ENCODE results near the gene DUSP5. TPM values are rescaled to one million over a fixed set of nuclear protein-coding genes. Genes with fewer than 3 reads are reported as not detected.

Gene DUSP5
- total and polyA plus RNA-seq, 2 experiments from 2014 or later = 49.6 to 60.7 TPM

- Histone ChIP-seq H3K36me3 (replicated peaks; ENCODE audit: insufficient read depth, low read depth) (no peaks in the 10 kb centered on the region), H4K20me1 (ENCODE audit: insufficient read depth, poor library complexity, severe bottlenecking) (no peaks in the 10 kb centered on the region), H2AFZ (no peak overlapping the region), H3K9me2 (replicated peaks; ENCODE audit: insufficient read depth) (no peaks in the 10 kb centered on the region), H3K27ac (peak overlapping the region; percentile 91), H3K79me2 (no peaks in the 10 kb centered on the region), H3K4me2 (no peak overlapping the region), H3K27me3 (peaks cover 8% of the 10 kb centered on the region), H3K4me1 (ENCODE audit: insufficient read depth) (no peaks in the 10 kb centered on the region), H3K9me3 (ENCODE audit: low read depth) (no peaks in the 10 kb centered on the region), H3K4me3 (no peak overlapping the region)
- DNase-seq (ENCODE audit: low spot score) = no peak
- WGBS (ENCODE audit: low lambda C conversion rate, missing lambda C conversion rate) = 15% methylated on average over 2 of the region's 2 CpGs
- TF ChIP-seq EZH2 (IDR thresholded peaks at IDR 0.05; ENCODE audit: borderline replicate concordance) (no peak), EZH2phosphoT487 (IDR thresholded peaks at IDR 0.05; ENCODE audit: low read depth, severe bottlenecking, unreplicated experiment) (no peak), CTCF (IDR thresholded peaks at IDR 0.05; ENCODE audit: poor library complexity) (no peak)
These were observed 56.2 kb downstream of the DUSP5 start for GRCh38 chr10:110553905-110554304.

GRCh38 chr10:110556296-110556695 lies 58.6 kb downstream of the DUSP5 start:
- 65% methylated on average over 1 of the region's 1 CpG for WGBS (ENCODE audit: low lambda C conversion rate, missing lambda C conversion rate)
- Histone ChIP-seq H4K20me1 (ENCODE audit: insufficient read depth, poor library complexity, severe bottlenecking) (no peaks in the 10 kb centered on the region), H3K27me3 (no peaks in the 10 kb centered on the region), H3K27ac (peak overlapping the region; percentile 91), H3K9me3 (ENCODE audit: low read depth) (no peaks in the 10 kb centered on the region), H3K4me3 (no peak overlapping the region), H2AFZ (no peak overlapping the region), H3K9me2 (replicated peaks; ENCODE audit: insufficient read depth) (no peaks in the 10 kb centered on the region), H3K36me3 (replicated peaks; ENCODE audit: insufficient read depth, low read depth) (no peaks in the 10 kb centered on the region), H3K79me2 (no peaks in the 10 kb centered on the region), H3K4me2 (peak overlapping the region; percentile 28), H3K4me1 (ENCODE audit: insufficient read depth) (no peaks in the 10 kb centered on the region)
- TF ChIP-seq EZH2phosphoT487 (IDR thresholded peaks at IDR 0.05; ENCODE audit: low read depth, severe bottlenecking, unreplicated experiment) = no peak
- no peak for TF ChIP-seq EZH2 (IDR thresholded peaks at IDR 0.05; ENCODE audit: borderline replicate concordance)
- TF ChIP-seq CTCF (IDR thresholded peaks at IDR 0.05; ENCODE audit: poor library complexity) = no peak
- peak; percentile 70 for DNase-seq (ENCODE audit: low spot score)

GRCh38 chr10:110556969-110557601 lies 59.4 kb downstream of the DUSP5 start:
- Histone ChIP-seq H3K79me2 (no peaks in the 10 kb centered on the region), H3K4me3 (no peak overlapping the region), H4K20me1 (ENCODE audit: insufficient read depth, poor library complexity, severe bottlenecking) (no peaks in the 10 kb centered on the region), H3K9me2 (replicated peaks; ENCODE audit: insufficient read depth) (no peaks in the 10 kb centered on the region), H3K27me3 (no peaks in the 10 kb centered on the region), H3K9me3 (ENCODE audit: low read depth) (no peaks in the 10 kb centered on the region), H3K27ac (peak overlapping the region; percentile 78), H3K36me3 (replicated peaks; ENCODE audit: insufficient read depth, low read depth) (no peaks in the 10 kb centered on the region), H3K4me2 (no peak overlapping the region), H3K4me1 (ENCODE audit: insufficient read depth) (no peaks in the 10 kb centered on the region), H2AFZ (no peak overlapping the region)
- TF ChIP-seq EZH2 (IDR thresholded peaks at IDR 0.05; ENCODE audit: borderline replicate concordance) (no peak), EZH2phosphoT487 (IDR thresholded peaks at IDR 0.05; ENCODE audit: low read depth, severe bottlenecking, unreplicated experiment) (no peak), CTCF (IDR thresholded peaks at IDR 0.05; ENCODE audit: poor library complexity) (peak; percentile 41)
- DNase-seq (ENCODE audit: low spot score) = peak; percentile 44
- WGBS (ENCODE audit: low lambda C conversion rate, missing lambda C conversion rate) = 59% methylated on average over 9 of the region's 9 CpGs
